Heart left ventricle (tissue), 16 donors: ENCODE results near the gene UBAP2. TPM values are rescaled to one million over a fixed set of nuclear protein-coding genes. Genes with fewer than 3 reads are reported as not detected.

Source experiments
- ATAC-seq, 4 donors: fragments of 200-7000 bp; cut with Tn5 transposase; one replicate each; pipeline ENCODE4 v1.9.1; 2020 to 2022; ENCODE audit warnings: moderate library complexity in 4 of 4, mild to moderate bottlenecking in 3 of 4, moderate number of reproducible peaks in 1 of 4
- DNase-seq, 5 donors: peaks; one replicate each; pipeline ENCODE4 v3.0.0-alpha.2; 2020
- H3K27ac ChIP-seq, 12 donors: fragments of 200-600 bp; sonication (generic) in 4 of 12; one replicate each; pipeline versions ENCODE4 v1.5.0 to v1.8.0; 2016 to 2022; ENCODE audit warnings: mild to moderate bottlenecking in 2 of 12
- H3K27me3 ChIP-seq, 9 donors: fragments of 200-600 bp; sonication (generic) in 2 of 9; one replicate each; pipeline versions ENCODE4 v1.5.1 to v1.8.0; 2016 to 2022; ENCODE audit warnings: mild to moderate bottlenecking in 3 of 9
- H3K36me3 ChIP-seq, 9 donors: fragments of 200-600 bp; sonication (generic) in 2 of 9; one replicate each; pipeline versions ENCODE4 v1.5.0 to v1.8.0; 2018 to 2022; ENCODE audit warnings: mild to moderate bottlenecking in 2 of 9
- H3K4me1 ChIP-seq, 12 donors: fragments of 200-600 bp; sonication (generic) in 4 of 12; one replicate each; pipeline versions ENCODE4 v1.5.0 to v1.8.0; 2016 to 2022; ENCODE audit warnings: mild to moderate bottlenecking in 3 of 12
- H3K4me3 ChIP-seq, 12 donors: fragments of 200-600 bp; sonication (generic) in 4 of 12; one replicate each; pipeline versions ENCODE4 v1.5.0 to v1.8.0; 2017 to 2022; ENCODE audit warnings: mild to moderate bottlenecking in 9 of 12, moderate library complexity in 4 of 12
- H3K9me3 ChIP-seq, 12 donors: fragments of 200-600 bp; sonication (generic) in 4 of 12; one replicate each; pipeline versions ENCODE4 v1.5.0 to v1.8.0; 2016 to 2022; ENCODE audit warnings: mild to moderate bottlenecking in 1 of 12
- CTCF ChIP-seq, 12 donors: fragments of 200-600 bp; sonication (generic) in 4 of 12; IDR thresholded peaks; one replicate each; pipeline versions ENCODE4 v1.5.0 to v1.8.0; 2018 to 2022; ENCODE audit warnings: antibody characterized with exemption in 12 of 12, mild to moderate bottlenecking in 5 of 12
- POLR2A ChIP-seq, 2 donors: fragments of 450-650 bp; IDR thresholded peaks; one replicate each; pipeline ENCODE4 v1.6.1; 2017; ENCODE audit warnings: antibody characterized with exemption in 2 of 2, mild to moderate bottlenecking in 2 of 2, moderate library complexity in 2 of 2
- WGBS, 4 donors: extraction: QIAGEN DNeasy Blood & Tissue Kit in 2 of 4; methylation state at CpG; one replicate each; pipeline versions ENCODE4 v1.1.5 to v1.1.7; 2013 to 2018; 5-methylcytosine and 5-hydroxymethylcytosine counted together
- intact Hi-C, 10 donors: fragments of 100-400 bp; cut with DNase I; formaldehyde crosslinking; loops; one replicate each; pipeline versions ENCODE4 v1.11.1 to v1.14.2; 2022
- polyA plus RNA-seq, 2 donors: library from polyadenylated mRNA; stranded (reverse); fragments of 200-250 nt; gene quantifications; one replicate each; pipeline ENCODE4 v1.2.3, GENCODE V29; 2013
- total RNA-seq, 9 donors: library from RNA; depleted of rRNA in 2 of 9; stranded (reverse); fragments of >200 nt in 2 of 9; fragmentation: NEBNext Ultra II Directional in 3 of 9; extraction: Animal tissue kit (Norgen Biotek cat#: 25700) in 3 of 9; gene quantifications; one replicate each; pipeline versions ENCODE4 v1.1.0 to v1.2.4, GENCODE V29; 2016 to 2023
- donor health status: ischemic (EF 13 %, LVEDD 7.1; RV severe dilation, severe dysfunction).
- donor health status: healthy with polysubstance abuse.
- donor health status: DM: no; HTN: yes; CAD: no.
- donor health status: DM: no; HTN: no; CAD: no.
- donor health status: ischemic (EF 25% LVEDD 6.9; RV normal size, moderate dysfunction).
- donor health status: ischemic (EF 25% LVEDD 5.7; RV mildly dilated, moderate dysfunction).
- donor health status: healthy.
- donor health status: DM: yes; HTN: yes; CAD: no.
- donor health status: ischemic (EF 35%, LVEDD 5.7; RV mildly dilated, moderate dysfunction).
- donor health status: nonischemic (EF 11% LVEDD 7.7; RV severe dilation, severe dysfunction).
- donor health status: DM: yes; HTN: yes; CAD: no.
- donor health status: PGD.
- donor health status: ischemic (EF 29% LVEDD 5.4; RV normal size, mild dysfunction).
- donor health status: nonischemic (EF 23%, LVEDD 6.1; RV moderate dilation, normal function).

UBAP2 gene
- total and polyA plus RNA-seq, 11 donors = 12.9 to 36.2 (median 25.8) TPM

GRCh38 chr9:34065541-34065940 is 16.9 kb upstream of the UBAP2 start:
- no peak for TF ChIP-seq CTCF (IDR thresholded peaks at IDR 0.05)
- no peak for TF ChIP-seq POLR2A (IDR thresholded peaks at IDR 0.05)
- no peaks in the 10 kb centered on the region for H3K9me3 ChIP-seq
- no peaks in the 10 kb centered on the region for H3K36me3 ChIP-seq
- H3K27ac ChIP-seq = no peak overlapping the region
- WGBS, 4 donors = 92 to 97% (median 93%) methylated on average over 3 of the region's 3 CpGs
- H3K4me1 ChIP-seq = no peaks in the 10 kb centered on the region
- no peak for DNase-seq
- no peak for ATAC-seq
- H3K4me3 ChIP-seq = no peak overlapping the region
- intact Hi-C loops = no loop called here
- no peaks in the 10 kb centered on the region for H3K27me3 ChIP-seq

GRCh38 chr9:34059954-34060353 is 11.3 kb upstream of the UBAP2 start:
- intact Hi-C loops = no loop called here
- DNase-seq (no peak), ATAC-seq (no peak)
- Histone ChIP-seq H3K36me3 (no peaks in the 10 kb centered on the region), H3K27ac (no peak overlapping the region), H3K4me1 (no peaks in the 10 kb centered on the region), H3K9me3 (no peaks in the 10 kb centered on the region), H3K27me3 (no peaks in the 10 kb centered on the region), H3K4me3 (no peak overlapping the region)
- 64 to 94% (median 90%) methylated on average over 3 of the region's 3 CpGs for WGBS, 4 donors
- no peak for TF ChIP-seq CTCF (IDR thresholded peaks at IDR 0.05)
- no peak for TF ChIP-seq POLR2A (IDR thresholded peaks at IDR 0.05)

DNA sequence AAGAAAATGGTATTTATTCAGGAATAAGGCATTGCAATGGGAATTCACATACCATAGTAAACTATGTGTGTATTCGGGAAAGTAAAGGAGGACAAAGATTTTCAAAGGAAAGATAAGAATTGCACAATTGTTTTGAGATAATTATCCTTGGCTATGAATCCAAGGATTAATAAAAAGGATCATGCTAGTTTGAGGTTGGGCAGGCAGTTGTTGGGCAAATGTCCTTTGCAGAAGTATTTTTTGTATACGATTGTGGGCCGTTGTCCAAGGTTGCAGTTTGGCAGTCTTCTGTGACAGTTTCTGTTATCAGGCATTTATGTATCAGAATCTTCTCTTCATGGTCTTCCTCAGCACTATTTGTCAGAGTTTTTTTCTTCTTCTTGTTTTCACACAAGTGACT is 10.6 kb upstream of the UBAP2 start:
- Histone ChIP-seq H3K4me3 (no peak overlapping the region), H3K27me3 (no peaks in the 10 kb centered on the region), H3K36me3 (no peaks in the 10 kb centered on the region), H3K9me3 (no peaks in the 10 kb centered on the region), H3K27ac (no peak overlapping the region), H3K4me1 (no peaks in the 10 kb centered on the region)
- TF ChIP-seq CTCF (IDR thresholded peaks at IDR 0.05) = no peak
- WGBS, 4 donors = 34 to 46% (median 41%) methylated on average over 3 of the region's 3 CpGs
- DNase-seq = no peak
- ATAC-seq = no peak
- intact Hi-C loops = no loop called here

GRCh38 chr9:34049630-34050384 is 1.1 kb upstream of the UBAP2 start:
- Histone ChIP-seq H3K36me3 (no peaks in the 10 kb centered on the region), H3K4me1 (peaks cover 3 to 32% (median 25%) of the 10 kb centered on the region in 12 donors), H3K9me3 (no peaks in the 10 kb centered on the region), H3K4me3 (peak overlapping the region; percentile 71 to 100 (median 84)), H3K27ac (peak overlapping the region in 11 of 12 donors; percentile 85 to 99 (median 93)), H3K27me3 (no peaks in the 10 kb centered on the region)
- WGBS, 4 donors = 25 to 42% (median 29%) methylated on average over 18 of the region's 18 CpGs
- no peak for TF ChIP-seq POLR2A (IDR thresholded peaks at IDR 0.05)
- TF ChIP-seq CTCF (IDR thresholded peaks at IDR 0.05) = no peak
- ATAC-seq (no peak), DNase-seq (no peak)
- intact Hi-C loops = loop anchor here in 4 of 10 donors (5.0 to 10.0 kb wide), 4 partner anchors 75 to 235 kb away; partner anchors contain the start of genes UBE2R2 (in 3 of the 4) and DCAF12 (in 1 of the 4)
